ENCODE measurements around the gene JAKMIP3. TPM values are rescaled to one million over a fixed set of nuclear protein-coding genes. Genes with fewer than 3 reads are reported as not detected.
A peak's percentile ranks its signal among the peaks of the same experiment; 100 is the strongest.

Gene JAKMIP3
- total and polyA plus RNA-seq, 4 experiments from 2014 or later = 0.03 to 0.36 (median 0.29) TPM; not detected in 1

GRCh38 chr10:132066186-132066585 is 440 bp downstream of the JAKMIP3 start:
- H3K36me3 ChIP-seq (ENCODE audit: insufficient read depth, low read length) = no peaks in the 10 kb centered on the region
- no peaks in the 10 kb centered on the region for H3K4me1 ChIP-seq (ENCODE audit: insufficient read depth, low read length)
- peaks cover 4 to 11% (median 7%) of the 10 kb centered on the region in 4 donors for H3K4me1 Mint-ChIP-seq
- H3K36me3 Mint-ChIP-seq = no peaks in the 10 kb centered on the region
- peak overlapping the region; percentile 68 to 82 (median 76) for H3K4me3 Mint-ChIP-seq
- no peak overlapping the region for H3K27ac Mint-ChIP-seq
- no peaks in the 10 kb centered on the region for H3K9me3 ChIP-seq (ENCODE audit: control insufficient read depth in 1 of 2, low read length in 2 of 2)
- CTCF ChIA-PET (ENCODE audit: partially characterized antibody) = no interaction called here
- POLR2A ChIA-PET (ENCODE audit: partially characterized antibody) = no interaction called here
- no peak overlapping the region for H3K4me3 ChIP-seq (ENCODE audit: low read length in 2 of 2)
- no peak overlapping the region for H3K27ac ChIP-seq (ENCODE audit: low read depth, low read length)
- intact Hi-C loops (cut with micrococcal nuclease) = no loop called here
- no peak for DNase-seq
- no peaks in the 10 kb centered on the region for H3K27me3 ChIP-seq (ENCODE audit: insufficient read depth, low read length)
- no peaks in the 10 kb centered on the region for H3K9me3 Mint-ChIP-seq
- peaks cover 7% of the 10 kb centered on the region in 2 donors for H3K27me3 Mint-ChIP-seq

GRCh38 chr10:132066812-132067211 is 1.1 kb downstream of the JAKMIP3 start:
- POLR2A ChIA-PET (ENCODE audit: partially characterized antibody) = no interaction called here
- CTCF ChIA-PET (ENCODE audit: partially characterized antibody) = no interaction called here
- H3K27ac Mint-ChIP-seq = peak overlapping the region in 1 of 7 donors; percentile 54

GRCh38 chr10:132068431-132069121 is 2.8 kb downstream of the JAKMIP3 start:
- no peak overlapping the region for H3K4me3 Mint-ChIP-seq
- no peak for DNase-seq
- Histone ChIP-seq H3K27ac (ENCODE audit: low read depth, low read length) (no peak overlapping the region), H3K9me3 (ENCODE audit: control insufficient read depth in 1 of 2, low read length in 2 of 2) (no peaks in the 10 kb centered on the region), H3K27me3 (ENCODE audit: insufficient read depth, low read length) (no peaks in the 10 kb centered on the region), H3K4me3 (ENCODE audit: low read length in 2 of 2) (no peak overlapping the region), H3K4me1 (ENCODE audit: insufficient read depth, low read length) (no peaks in the 10 kb centered on the region), H3K36me3 (ENCODE audit: insufficient read depth, low read length) (no peaks in the 10 kb centered on the region)
- H3K4me1 Mint-ChIP-seq = peaks cover 4 to 11% (median 7%) of the 10 kb centered on the region in 4 donors
- H3K9me3 Mint-ChIP-seq = no peaks in the 10 kb centered on the region
- H3K27me3 Mint-ChIP-seq = peaks cover 7% of the 10 kb centered on the region in 2 donors
- POLR2A ChIA-PET (ENCODE audit: partially characterized antibody) = no interaction called here
- CTCF ChIA-PET (ENCODE audit: partially characterized antibody) = no interaction called here
- intact Hi-C loops (cut with micrococcal nuclease) = no loop called here
- no peak overlapping the region for H3K27ac Mint-ChIP-seq
- no peaks in the 10 kb centered on the region for H3K36me3 Mint-ChIP-seq

More at GRCh38 chr10:132066812-132067211, 1.1 kb downstream of the JAKMIP3 start:
- Mint-ChIP-seq H3K36me3 (no peaks in the 10 kb centered on the region), H3K4me3 (peak overlapping the region in 1 of 8 donors; percentile 38), H3K4me1 (peaks cover 4 to 11% (median 7%) of the 10 kb centered on the region in 4 donors), H3K27me3 (peaks cover 7% of the 10 kb centered on the region in 2 donors), H3K9me3 (no peaks in the 10 kb centered on the region)
- intact Hi-C loops (cut with micrococcal nuclease) = no loop called here
- no peaks in the 10 kb centered on the region for H3K27me3 ChIP-seq (ENCODE audit: insufficient read depth, low read length)
- H3K36me3 ChIP-seq (ENCODE audit: insufficient read depth, low read length) = no peaks in the 10 kb centered on the region
- H3K4me3 ChIP-seq (ENCODE audit: low read length in 2 of 2) = no peak overlapping the region
- H3K4me1 ChIP-seq (ENCODE audit: insufficient read depth, low read length) = no peaks in the 10 kb centered on the region
- H3K27ac ChIP-seq (ENCODE audit: low read depth, low read length) = no peak overlapping the region
- H3K9me3 ChIP-seq (ENCODE audit: control insufficient read depth in 1 of 2, low read length in 2 of 2) = no peaks in the 10 kb centered on the region
- DNase-seq = no peak

GRCh38 chr10:132069122-132069848 is 3.5 kb downstream of the JAKMIP3 start:
- no peak overlapping the region for H3K27ac Mint-ChIP-seq
- CTCF ChIA-PET (ENCODE audit: partially characterized antibody) = no interaction called here
- POLR2A ChIA-PET (ENCODE audit: partially characterized antibody) = no interaction called here

GRCh38 chr10:132069849-132070182 is 4.1 kb downstream of the JAKMIP3 start:
- H3K4me3 ChIP-seq (ENCODE audit: low read length in 2 of 2) = no peak overlapping the region
- H3K9me3 ChIP-seq (ENCODE audit: control insufficient read depth in 1 of 2, low read length in 2 of 2) = no peaks in the 10 kb centered on the region
- Mint-ChIP-seq H3K4me3 (no peak overlapping the region), H3K27ac (no peak overlapping the region), H3K27me3 (peaks cover 7% of the 10 kb centered on the region in 2 donors), H3K36me3 (no peaks in the 10 kb centered on the region), H3K9me3 (peaks cover 0 to 3% (median 0%) of the 10 kb centered on the region in 8 donors), H3K4me1 (peaks cover 4 to 11% (median 7%) of the 10 kb centered on the region in 4 donors)
- CTCF ChIA-PET (ENCODE audit: partially characterized antibody) = no interaction called here
- no peaks in the 10 kb centered on the region for H3K27me3 ChIP-seq (ENCODE audit: insufficient read depth, low read length)
- intact Hi-C loops (cut with micrococcal nuclease) = no loop called here
- H3K36me3 ChIP-seq (ENCODE audit: insufficient read depth, low read length) = no peaks in the 10 kb centered on the region
- POLR2A ChIA-PET (ENCODE audit: partially characterized antibody) = no interaction called here
- DNase-seq = no peak
- no peak overlapping the region for H3K27ac ChIP-seq (ENCODE audit: low read depth, low read length)
- H3K4me1 ChIP-seq (ENCODE audit: insufficient read depth, low read length) = no peaks in the 10 kb centered on the region

More at GRCh38 chr10:132069122-132069848, 3.5 kb downstream of the JAKMIP3 start:
- Histone ChIP-seq H3K36me3 (ENCODE audit: insufficient read depth, low read length) (no peaks in the 10 kb centered on the region), H3K4me3 (ENCODE audit: low read length in 2 of 2) (no peak overlapping the region), H3K27me3 (ENCODE audit: insufficient read depth, low read length) (no peaks in the 10 kb centered on the region), H3K4me1 (ENCODE audit: insufficient read depth, low read length) (no peaks in the 10 kb centered on the region), H3K27ac (ENCODE audit: low read depth, low read length) (no peak overlapping the region), H3K9me3 (ENCODE audit: control insufficient read depth in 1 of 2, low read length in 2 of 2) (no peaks in the 10 kb centered on the region)
- intact Hi-C loops (cut with micrococcal nuclease) = no loop called here
- H3K4me1 Mint-ChIP-seq = peaks cover 4 to 11% (median 7%) of the 10 kb centered on the region in 4 donors
- DNase-seq = no peak
- H3K27me3 Mint-ChIP-seq = peaks cover 7% of the 10 kb centered on the region in 2 donors
- H3K4me3 Mint-ChIP-seq = no peak overlapping the region
- H3K36me3 Mint-ChIP-seq = no peaks in the 10 kb centered on the region
- H3K9me3 Mint-ChIP-seq = peaks cover 0 to 1% (median 0%) of the 10 kb centered on the region in 8 donors

- no peaks in the 10 kb centered on the region for H3K4me1 ChIP-seq (ENCODE audit: insufficient read depth, low read length)
- Mint-ChIP-seq H3K27me3 (peaks cover 5 to 7% of the 10 kb centered on the region in 2 donors), H3K4me1 (peaks cover 4 to 7% (median 5%) of the 10 kb centered on the region in 4 donors), H3K27ac (no peak overlapping the region), H3K9me3 (peaks cover 0 to 10% (median 1%) of the 10 kb centered on the region in 8 donors), H3K4me3 (no peak overlapping the region), H3K36me3 (no peaks in the 10 kb centered on the region)
- no peaks in the 10 kb centered on the region for H3K9me3 ChIP-seq (ENCODE audit: control insufficient read depth in 1 of 2, low read length in 2 of 2)
- ChIA-PET CTCF (ENCODE audit: partially characterized antibody) (no interaction called here), POLR2A (ENCODE audit: partially characterized antibody) (no interaction called here)
- DNase-seq = no peak
- H3K4me3 ChIP-seq (ENCODE audit: low read length in 2 of 2) = no peak overlapping the region
- H3K36me3 ChIP-seq (ENCODE audit: insufficient read depth, low read length) = no peaks in the 10 kb centered on the region
- no peak overlapping the region for H3K27ac ChIP-seq (ENCODE audit: low read depth, low read length)
- no peaks in the 10 kb centered on the region for H3K27me3 ChIP-seq (ENCODE audit: insufficient read depth, low read length)
- intact Hi-C loops (cut with micrococcal nuclease) = no loop called here
These were observed 5.0 kb downstream of the JAKMIP3 start for GRCh38 chr10:132070724-132071123.

GRCh38 chr10:132071667-132072066 is 5.9 kb downstream of the JAKMIP3 start:
- peaks cover 0 to 1% (median 0%) of the 10 kb centered on the region in 4 donors for H3K4me1 Mint-ChIP-seq
- no peaks in the 10 kb centered on the region for H3K4me1 ChIP-seq (ENCODE audit: insufficient read depth, low read length)
- no peaks in the 10 kb centered on the region for H3K9me3 ChIP-seq (ENCODE audit: control insufficient read depth in 1 of 2, low read length in 2 of 2)
- no peak overlapping the region for H3K27ac ChIP-seq (ENCODE audit: low read depth, low read length)
- H3K36me3 ChIP-seq (ENCODE audit: insufficient read depth, low read length) = no peaks in the 10 kb centered on the region
- H3K27ac Mint-ChIP-seq = no peak overlapping the region
- DNase-seq = no peak
- H3K27me3 ChIP-seq (ENCODE audit: insufficient read depth, low read length) = no peaks in the 10 kb centered on the region
- ChIA-PET CTCF (ENCODE audit: partially characterized antibody) (no interaction called here), POLR2A (ENCODE audit: partially characterized antibody) (no interaction called here)
- no peaks in the 10 kb centered on the region for H3K36me3 Mint-ChIP-seq
- no peak overlapping the region for H3K4me3 Mint-ChIP-seq
- peaks cover 0 to 15% (median 3%) of the 10 kb centered on the region in 8 donors for H3K9me3 Mint-ChIP-seq
- no peak overlapping the region for H3K4me3 ChIP-seq (ENCODE audit: low read length in 2 of 2)
- intact Hi-C loops (cut with micrococcal nuclease) = no loop called here
- H3K27me3 Mint-ChIP-seq = peaks cover 3 to 7% of the 10 kb centered on the region in 2 donors
